ENCODE measurements around the gene SPRYD7. TPM values are rescaled to one million over a fixed set of nuclear protein-coding genes. Genes with fewer than 3 reads are reported as not detected.

Gene SPRYD7
- 6.4 and 8.9 TPM in 2 replicates for total RNA-seq

DNA sequence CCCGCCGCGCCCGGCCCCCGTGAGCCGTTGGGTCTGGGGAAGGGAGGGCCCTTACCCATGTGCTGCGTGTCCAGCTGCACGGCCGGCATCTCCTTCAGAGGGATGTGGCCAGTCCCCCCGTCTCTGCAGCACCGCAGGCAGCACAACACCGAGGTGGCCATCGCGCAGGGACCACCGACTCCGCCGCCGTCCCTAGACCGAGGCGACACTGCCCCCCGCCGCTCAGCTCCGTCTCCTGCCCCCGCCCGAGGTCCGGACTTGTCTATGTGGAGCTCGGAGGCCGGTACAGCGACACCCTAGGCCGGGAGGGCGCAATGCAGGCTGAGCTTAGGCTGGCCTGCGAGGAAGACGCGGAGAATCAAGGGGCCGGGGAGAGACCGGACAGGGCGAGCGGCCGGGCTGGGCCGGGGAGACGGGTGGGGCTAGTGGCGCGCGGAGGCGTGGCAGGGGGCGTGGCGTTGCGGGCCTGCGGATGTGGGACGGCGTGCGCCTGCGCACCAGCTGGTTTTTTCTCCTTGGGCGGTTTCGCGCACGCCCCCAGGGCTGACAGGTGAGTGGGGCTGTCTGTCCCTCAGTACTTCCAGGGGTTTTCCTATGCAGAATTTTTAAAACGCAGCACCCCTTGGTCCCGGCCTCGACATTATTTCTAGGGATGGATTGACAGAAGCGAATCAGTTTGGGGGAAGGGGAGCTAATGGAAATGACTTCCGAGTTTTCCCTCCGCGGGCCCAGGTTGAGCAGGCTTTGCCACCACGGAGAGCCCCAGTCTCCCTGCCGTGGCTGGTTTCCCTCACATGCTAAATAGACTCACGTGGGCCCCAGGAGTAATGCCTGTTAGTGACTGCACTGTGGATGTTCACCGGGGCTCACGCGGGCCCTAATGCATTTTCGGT, at the start of gene SPRYD7:
TSS of gene SPRYD7 (minus strand) at position 266 of the 893 bp plus-strand sequence. CDS start at position 161, 105 bp downstream.

Other genes starting within 250 kb of the SPRYD7 start
- gene EBPL, start 244.9 kb downstream of the SPRYD7 start, total RNA-seq: 41.4 and 47.2 TPM in 2 replicates
- 45.2 and 55.4 TPM in 2 replicates for gene KPNA3, start 143.7 kb downstream of the SPRYD7 start, total RNA-seq
- gene TRIM13, start 60.7 kb upstream of the SPRYD7 start, total RNA-seq: 17.7 and 21.3 TPM in 2 replicates
- 5.1 TPM in 2 replicates for gene KCNRG, start 79.1 kb upstream of the SPRYD7 start, total RNA-seq